NT2/D1 (cell line): ENCODE results near the gene PIK3C2B.

Experiments used
- SUZ12 ChIP-seq: IDR thresholded peaks from 2 replicates; pipeline ENCODE4 v1.6.1; 2011; ENCODE audit not compliant: insufficient read length, insufficient read depth; ENCODE audit errors: extremely low read depth
- YY1 ChIP-seq: IDR thresholded peaks from 2 replicates; pipeline ENCODE4 v1.6.1; 2011; ENCODE audit not compliant: insufficient read length, insufficient read depth
- ZNF274 ChIP-seq: IDR thresholded peaks from 2 replicates; pipeline ENCODE4 v1.6.1; 2011; ENCODE audit warnings: mild to moderate bottlenecking, low read depth, low read length

- TF ChIP-seq ZNF274, result no peak
- TF ChIP-seq YY1, result no peak
- no peak for TF ChIP-seq SUZ12
Measured at GRCh38 chr1:204514828-204515227, 20.2 kb upstream of the PIK3C2B start.
